Measurements from ENCODE around the gene ETV4.

DNA sequence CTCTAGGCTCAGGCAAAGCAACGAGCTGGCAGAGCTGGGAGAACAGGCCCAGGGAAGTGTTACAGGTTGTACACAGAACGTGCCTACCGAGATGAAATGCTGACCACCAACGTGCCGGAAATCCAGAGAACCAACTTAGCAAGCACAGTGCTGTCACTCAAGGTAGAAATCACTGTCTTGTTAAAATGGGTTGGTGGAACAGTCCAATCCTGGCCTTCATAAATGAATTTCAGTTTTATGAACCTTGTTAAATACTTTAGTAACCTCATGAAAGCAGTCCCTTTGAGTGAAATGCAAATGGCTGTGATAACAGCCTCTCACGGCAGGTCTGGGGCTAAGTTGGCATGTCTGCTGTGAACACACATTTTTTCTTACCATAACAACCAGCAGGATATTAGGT is 29.0 kb downstream of the ETV4 start:
- TF ChIP-seq, protein P1, sequence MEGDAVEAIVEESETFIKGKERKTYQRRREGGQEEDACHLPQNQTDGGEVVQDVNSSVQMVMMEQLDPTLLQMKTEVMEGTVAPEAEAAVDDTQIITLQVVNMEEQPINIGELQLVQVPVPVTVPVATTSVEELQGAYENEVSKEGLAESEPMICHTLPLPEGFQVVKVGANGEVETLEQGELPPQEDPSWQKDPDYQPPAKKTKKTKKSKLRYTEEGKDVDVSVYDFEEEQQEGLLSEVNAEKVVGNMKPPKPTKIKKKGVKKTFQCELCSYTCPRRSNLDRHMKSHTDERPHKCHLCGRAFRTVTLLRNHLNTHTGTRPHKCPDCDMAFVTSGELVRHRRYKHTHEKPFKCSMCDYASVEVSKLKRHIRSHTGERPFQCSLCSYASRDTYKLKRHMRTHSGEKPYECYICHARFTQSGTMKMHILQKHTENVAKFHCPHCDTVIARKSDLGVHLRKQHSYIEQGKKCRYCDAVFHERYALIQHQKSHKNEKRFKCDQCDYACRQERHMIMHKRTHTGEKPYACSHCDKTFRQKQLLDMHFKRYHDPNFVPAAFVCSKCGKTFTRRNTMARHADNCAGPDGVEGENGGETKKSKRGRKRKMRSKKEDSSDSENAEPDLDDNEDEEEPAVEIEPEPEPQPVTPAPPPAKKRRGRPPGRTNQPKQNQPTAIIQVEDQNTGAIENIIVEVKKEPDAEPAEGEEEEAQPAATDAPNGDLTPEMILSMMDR (IDR thresholded peaks at IDR 0.05), result no peak
- TF ChIP-seq POLR2A (IDR thresholded peaks at IDR 0.05), result no peak

Measured in esophagus squamous epithelium (tissue), 4 donors.